Liver (tissue), 9 donors: ENCODE data around the gene CIDEB. TPM values are rescaled to one million over a fixed set of nuclear protein-coding genes. Genes with fewer than 3 reads are reported as not detected.

Source experiments
- DNase-seq: peaks from one replicate; pipeline ENCODE4 v3.0.0-alpha.2; 2017; ENCODE audit warnings: low spot score
- H3K27ac ChIP-seq, 2 donors: one replicate each; pipeline ENCODE4 v1.7.0; 2013; ENCODE audit warnings: inconsistent platforms in 2 of 2, low read length in 2 of 2, control low read depth in 1 of 2, low read depth in 1 of 2, mild to moderate bottlenecking in 1 of 2
- H3K27me3 ChIP-seq, 4 donors: one replicate each; pipeline versions ENCODE4 v1.6.1 to v1.7.0; 2013; ENCODE audit warnings: low read length in 3 of 4, inconsistent platforms in 1 of 4, mild to moderate bottlenecking in 1 of 4, moderate library complexity in 1 of 4; ENCODE audit not compliant: control insufficient read depth in 4 of 4, insufficient read depth in 4 of 4
- H3K36me3 ChIP-seq, 4 donors: one replicate each; pipeline versions ENCODE4 v1.6.1 to v1.7.0; 2013; ENCODE audit warnings: low read length in 3 of 4, mild to moderate bottlenecking in 3 of 4, low read depth in 1 of 4, moderate library complexity in 1 of 4; ENCODE audit not compliant: control insufficient read depth in 4 of 4, insufficient read depth in 3 of 4
- H3K4me1 ChIP-seq, 4 donors: one replicate each; pipeline versions ENCODE4 v1.6.1 to v1.7.0; 2013; ENCODE audit warnings: low read length in 3 of 4, mild to moderate bottlenecking in 3 of 4, moderate library complexity in 1 of 4; ENCODE audit not compliant: control insufficient read depth in 4 of 4, insufficient read depth in 4 of 4
- H3K4me3 ChIP-seq, 3 donors: one replicate each; pipeline versions ENCODE4 v1.6.1 to v1.7.0; 2013; ENCODE audit warnings: low read length in 3 of 3, control low read depth in 1 of 3, low read depth in 1 of 3, mild to moderate bottlenecking in 1 of 3
- H3K9ac ChIP-seq, 2 donors: one replicate each; pipeline ENCODE4 v1.7.0; 2013; ENCODE audit warnings: low read length in 2 of 2, mild to moderate bottlenecking in 2 of 2, moderate library complexity in 2 of 2, control low read depth in 1 of 2, low read depth in 1 of 2
- H3K9me3 ChIP-seq, 4 donors: one replicate each; pipeline versions ENCODE4 v1.6.1 to v1.7.0; 2013; ENCODE audit warnings: low read length in 3 of 4; ENCODE audit not compliant: control insufficient read depth in 4 of 4
- ATF3 ChIP-seq: IDR thresholded peaks from 2 replicates; pipeline ENCODE4 v1.6.1; 2016; ENCODE audit warnings: antibody characterized with exemption
- CTCF ChIP-seq: fragments of 150-350 bp; IDR thresholded peaks from 2 replicates; pipeline ENCODE4 v1.5.1; 2017; ENCODE audit warnings: improper control_type of control experiment, low read depth, low read length; ENCODE audit not compliant: missing input control
- EGR1 ChIP-seq, 2 donors: IDR thresholded peaks; 2 replicates each; pipeline ENCODE4 v1.6.1; 2016 to 2018; ENCODE audit warnings: antibody characterized with exemption in 2 of 2, low read depth in 2 of 2
- FOXA1 ChIP-seq: IDR thresholded peaks from 2 replicates; pipeline ENCODE4 v1.6.1; 2016; ENCODE audit warnings: antibody characterized with exemption
- FOXA2 ChIP-seq: IDR thresholded peaks from 2 replicates; pipeline ENCODE4 v1.6.1; 2016; ENCODE audit warnings: antibody characterized with exemption
- GABPA ChIP-seq, 2 donors: IDR thresholded peaks in 1 of 2; conservative IDR thresholded peaks in 1 of 2; 2 replicates each; pipeline ENCODE4 v1.6.1; 2016; ENCODE audit warnings: antibody characterized with exemption in 2 of 2, mild to moderate bottlenecking in 1 of 2, moderate library complexity in 1 of 2
- HNF4A ChIP-seq, 2 donors: conservative IDR thresholded peaks; 2 replicates each; pipeline ENCODE4 v1.6.1; 2016; ENCODE audit warnings: antibody characterized with exemption in 2 of 2, mild to moderate bottlenecking in 2 of 2
- HNF4G ChIP-seq: IDR thresholded peaks from 2 replicates; pipeline ENCODE4 v1.6.1; 2016; ENCODE audit warnings: antibody characterized with exemption
- JUND ChIP-seq, 2 donors: IDR thresholded peaks; 2 replicates each; pipeline ENCODE4 v1.6.1; 2016; ENCODE audit warnings: antibody characterized with exemption in 2 of 2
- MAX ChIP-seq: IDR thresholded peaks from 2 replicates; pipeline ENCODE4 v1.6.1; 2016; ENCODE audit warnings: antibody characterized with exemption
- NR2F2 ChIP-seq: IDR thresholded peaks from 2 replicates; pipeline ENCODE4 v1.6.1; 2016; ENCODE audit warnings: antibody characterized with exemption
- RAD21 ChIP-seq, 2 donors: IDR thresholded peaks; 2 replicates each; pipeline ENCODE4 v1.6.1; 2016; ENCODE audit warnings: antibody characterized with exemption in 2 of 2, mild to moderate bottlenecking in 2 of 2
- REST ChIP-seq: IDR thresholded peaks from 2 replicates; pipeline ENCODE4 v1.6.1; 2016; ENCODE audit warnings: antibody characterized with exemption, mild to moderate bottlenecking
- RXRA ChIP-seq, 2 donors: IDR thresholded peaks; 2 replicates each; pipeline ENCODE4 v1.6.1; 2017 to 2018; ENCODE audit warnings: antibody characterized with exemption in 2 of 2, mild to moderate bottlenecking in 1 of 2
- SP1 ChIP-seq: IDR thresholded peaks from 2 replicates; pipeline ENCODE4 v1.6.1; 2018; ENCODE audit warnings: antibody characterized with exemption, mild to moderate bottlenecking
- TAF1 ChIP-seq: conservative IDR thresholded peaks from 2 replicates; pipeline ENCODE4 v1.6.1; 2016; ENCODE audit warnings: antibody characterized with exemption, mild to moderate bottlenecking
- YY1 ChIP-seq: IDR thresholded peaks from 2 replicates; pipeline ENCODE4 v1.6.1; 2016; ENCODE audit warnings: antibody characterized with exemption, mild to moderate bottlenecking
- ZBTB33 ChIP-seq: IDR thresholded peaks from 2 replicates; pipeline ENCODE4 v1.6.1; 2016; ENCODE audit warnings: antibody characterized with exemption
- WGBS: extraction: QIAGEN DNeasy Blood & Tissue Kit; methylation state at CpG from one replicate; pipeline ENCODE4 v1.1.7; 2013; 5-methylcytosine and 5-hydroxymethylcytosine counted together
- polyA plus RNA-seq, 2 donors: library from polyadenylated mRNA; stranded (reverse) in 1 of 2; unstranded in 1 of 2; fragments of 200-250 nt in 1 of 2; fragments of >200 nt in 1 of 2; fragmentation: Nextera tagmentation in 1 of 2; extraction: Ambion mirVana in 1 of 2; gene quantifications; one replicate each; pipeline versions ENCODE4 v1.2.1 to v1.2.3, GENCODE V29; 2013 to 2015
- total RNA-seq, 2 donors: library from RNA; depleted of rRNA; stranded (reverse); fragments of >200 nt; gene quantifications; one replicate each; pipeline ENCODE4 v1.2.3, GENCODE V29; 2014
- donor health status: healthy.
- donor health status: healthy.
- donor health status: healthy.
- donor health status: healthy.
- donor health status: healthy.

CIDEB gene
- total and polyA plus RNA-seq, 4 donors: 32.1 to 312 (median 159) TPM

- TF ChIP-seq CTCF: no peak
- no peak for TF ChIP-seq EGR1 (IDR thresholded peaks at IDR 0.05; ENCODE audit: low read depth in 2 of 2)
- no peak for TF ChIP-seq NR2F2
- TF ChIP-seq TAF1: no peak
- no peak for TF ChIP-seq RXRA (IDR thresholded peaks at IDR 0.05)
- no peak for TF ChIP-seq ATF3
- TF ChIP-seq YY1: no peak
- TF ChIP-seq GABPA (IDR thresholded peaks at IDR 0.05 in 1 of 2, conservative IDR thresholded peaks at IDR 0.05 in 1 of 2): no peak
- no peak for TF ChIP-seq SP1
- TF ChIP-seq FOXA2: no peak
- no peak for TF ChIP-seq FOXA1
- Histone ChIP-seq H3K27me3 (no peaks in the 10 kb centered on the region), H3K4me1 (peaks cover 0 to 3% (median 1%) of the 10 kb centered on the region in 4 donors), H3K27ac (no peak overlapping the region), H3K9ac (no peak overlapping the region), H3K4me3 (no peak overlapping the region), H3K36me3 (no peaks in the 10 kb centered on the region), H3K9me3 (no peaks in the 10 kb centered on the region)
- DNase-seq: no peak
- WGBS: 99% methylated on average over 2 of the region's 2 CpGs
These were observed 40.4 kb upstream of the CIDEB start for GRCh38 chr14:24348186-24348585.

GRCh38 chr14:24347134-24347533, 39.4 kb upstream of the CIDEB start:
- 68% methylated on average over 1 of the region's 1 CpG for WGBS
- no peak for TF ChIP-seq GABPA (IDR thresholded peaks at IDR 0.05 in 1 of 2, conservative IDR thresholded peaks at IDR 0.05 in 1 of 2)
- no peak for TF ChIP-seq ZBTB33
- no peak for TF ChIP-seq EGR1 (IDR thresholded peaks at IDR 0.05; ENCODE audit: low read depth in 2 of 2)
- no peak for TF ChIP-seq CTCF
- no peak for TF ChIP-seq JUND (IDR thresholded peaks at IDR 0.05)
- TF ChIP-seq REST: no peak
- no peak for TF ChIP-seq RXRA (IDR thresholded peaks at IDR 0.05)
- TF ChIP-seq MAX: no peak
- TF ChIP-seq NR2F2: no peak
- no peak for TF ChIP-seq TAF1
- TF ChIP-seq HNF4A (conservative IDR thresholded peaks at IDR 0.05): no peak
- TF ChIP-seq ATF3: no peak
- TF ChIP-seq HNF4G: no peak
- TF ChIP-seq SP1: no peak
- no peak for TF ChIP-seq YY1
- TF ChIP-seq RAD21 (IDR thresholded peaks at IDR 0.05): no peak
- no peak for TF ChIP-seq FOXA1
- no peak for TF ChIP-seq FOXA2
- H3K9me3 ChIP-seq: no peaks in the 10 kb centered on the region
- no peaks in the 10 kb centered on the region for H3K27me3 ChIP-seq
- no peak overlapping the region for H3K27ac ChIP-seq
- H3K4me1 ChIP-seq: peaks cover 0 to 3% (median 1%) of the 10 kb centered on the region in 4 donors
- no peak overlapping the region for H3K9ac ChIP-seq
- no peak for DNase-seq
- H3K4me3 ChIP-seq: no peak overlapping the region
- no peaks in the 10 kb centered on the region for H3K36me3 ChIP-seq
